ENCODE results near the gene CGB1. TPM values are rescaled to one million over a fixed set of nuclear protein-coding genes. Genes with fewer than 3 reads are reported as not detected.

CGB1 gene
- total and polyA plus RNA-seq, 2 donors (not counting 3 experiments of a cell fraction or from before 2014, with no cell fraction given) = not detected

DNA sequence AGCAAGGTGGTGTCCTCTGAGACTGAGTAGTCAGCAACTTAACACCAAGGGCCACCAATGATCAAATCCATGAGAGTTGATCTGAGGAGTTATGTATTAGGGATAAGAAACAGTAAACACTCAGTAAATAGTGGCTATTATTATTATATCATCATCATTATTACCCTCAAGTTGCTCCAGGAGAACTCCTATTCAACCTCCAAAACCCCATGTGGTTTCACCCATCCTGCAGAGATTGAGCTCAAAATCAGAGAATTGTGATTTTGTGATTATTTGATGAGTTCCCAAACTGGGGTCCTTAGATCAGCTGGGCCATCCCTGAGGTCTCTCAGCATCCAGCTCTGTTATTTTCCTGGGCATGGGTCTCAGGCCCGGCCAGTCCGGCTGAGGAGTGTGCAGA is 24.3 kb upstream of the CGB1 start:
- no peak for TF ChIP-seq GATA2 (IDR thresholded peaks at IDR 0.05; ENCODE audit: insufficient read depth, insufficient read length, low read depth, low read length)
- no peak for TF ChIP-seq FOS (IDR thresholded peaks at IDR 0.05; ENCODE audit: borderline replicate concordance, insufficient read depth, low read length)

DNA sequence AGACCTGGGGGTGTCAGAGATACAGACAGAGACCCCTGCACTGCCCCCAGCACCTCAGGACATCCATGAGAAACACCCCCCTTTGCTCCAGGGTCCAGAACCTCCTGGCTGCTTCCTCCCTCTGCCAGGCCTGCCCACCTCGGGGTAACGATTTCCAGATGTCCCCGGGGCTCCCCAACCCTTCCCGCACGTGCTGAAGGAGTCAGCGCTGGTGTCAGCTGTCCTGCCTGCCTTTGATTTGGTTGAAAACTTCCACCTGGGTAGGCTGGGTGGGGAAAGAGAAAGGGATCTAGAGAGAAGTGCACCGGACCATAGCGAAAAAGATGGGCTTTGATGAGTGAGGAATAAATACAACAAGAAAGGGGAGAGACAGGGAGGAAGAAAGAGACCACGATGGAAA is 22.4 kb upstream of the CGB1 start:
- no peak for TF ChIP-seq MYC (IDR thresholded peaks at IDR 0.05; ENCODE audit: low read depth, low read length)
- no peak for TF ChIP-seq EZH2 (IDR thresholded peaks at IDR 0.05; ENCODE audit: borderline replicate concordance, low read depth, low read length, severe bottlenecking)
- TF ChIP-seq MAX (IDR thresholded peaks at IDR 0.05; ENCODE audit: insufficient read depth, insufficient read length) = no peak
- TF ChIP-seq FOS (IDR thresholded peaks at IDR 0.05; ENCODE audit: borderline replicate concordance, insufficient read depth, low read length) = no peak
- no peak for TF ChIP-seq GATA2 (IDR thresholded peaks at IDR 0.05; ENCODE audit: insufficient read depth, insufficient read length, low read depth, low read length)
- TF ChIP-seq, protein P1, sequence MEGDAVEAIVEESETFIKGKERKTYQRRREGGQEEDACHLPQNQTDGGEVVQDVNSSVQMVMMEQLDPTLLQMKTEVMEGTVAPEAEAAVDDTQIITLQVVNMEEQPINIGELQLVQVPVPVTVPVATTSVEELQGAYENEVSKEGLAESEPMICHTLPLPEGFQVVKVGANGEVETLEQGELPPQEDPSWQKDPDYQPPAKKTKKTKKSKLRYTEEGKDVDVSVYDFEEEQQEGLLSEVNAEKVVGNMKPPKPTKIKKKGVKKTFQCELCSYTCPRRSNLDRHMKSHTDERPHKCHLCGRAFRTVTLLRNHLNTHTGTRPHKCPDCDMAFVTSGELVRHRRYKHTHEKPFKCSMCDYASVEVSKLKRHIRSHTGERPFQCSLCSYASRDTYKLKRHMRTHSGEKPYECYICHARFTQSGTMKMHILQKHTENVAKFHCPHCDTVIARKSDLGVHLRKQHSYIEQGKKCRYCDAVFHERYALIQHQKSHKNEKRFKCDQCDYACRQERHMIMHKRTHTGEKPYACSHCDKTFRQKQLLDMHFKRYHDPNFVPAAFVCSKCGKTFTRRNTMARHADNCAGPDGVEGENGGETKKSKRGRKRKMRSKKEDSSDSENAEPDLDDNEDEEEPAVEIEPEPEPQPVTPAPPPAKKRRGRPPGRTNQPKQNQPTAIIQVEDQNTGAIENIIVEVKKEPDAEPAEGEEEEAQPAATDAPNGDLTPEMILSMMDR (IDR thresholded peaks at IDR 0.05; ENCODE audit: extremely low read depth in 1 of 2, insufficient read depth in 1 of 2, low read depth in 1 of 2, low read length in 2 of 2) = no peak
- TF ChIP-seq POLR2AphosphoS5 (IDR thresholded peaks at IDR 0.05; ENCODE audit: insufficient read depth, low read depth, low read length) = no peak
- TF ChIP-seq JUN (IDR thresholded peaks at IDR 0.05; ENCODE audit: borderline replicate concordance, insufficient read depth, insufficient read length, low read depth) = no peak
- no peak for TF ChIP-seq POLR2A (IDR thresholded peaks at IDR 0.05; ENCODE audit: low read depth, low read length)
- Histone ChIP-seq H3K27ac (ENCODE audit: insufficient read depth, low read depth, low read length) (no peak overlapping the region), H3K36me3 (ENCODE audit: control insufficient read depth in 2 of 2, extremely low read depth in 1 of 2, insufficient read depth in 2 of 2, low read length in 2 of 2) (no peaks in the 10 kb centered on the region), H3K27me3 (ENCODE audit: control insufficient read depth in 2 of 2, insufficient read depth in 2 of 2, low read length in 2 of 2) (peaks cover 3 to 5% of the 10 kb centered on the region in 2 experiments), H2AFZ (ENCODE audit: low read depth, low read length) (no peak overlapping the region), H3K9me3 (replicated peaks; ENCODE audit: control insufficient read depth, insufficient read depth, low read length) (no peaks in the 10 kb centered on the region), H3K4me1 (ENCODE audit: control insufficient read depth, extremely low read depth, insufficient read depth, low read length) (peaks cover 11% of the 10 kb centered on the region), H3K9me1 (replicated peaks; ENCODE audit: control insufficient read depth, extremely low read depth, insufficient read depth, low read length) (no peaks in the 10 kb centered on the region), H4K20me1 (replicated peaks; ENCODE audit: control insufficient read depth, extremely low read depth, insufficient read depth, low read length) (no peaks in the 10 kb centered on the region), H3K4me2 (ENCODE audit: insufficient read depth, low read length) (no peak overlapping the region), H3K79me2 (ENCODE audit: control insufficient read depth, insufficient read depth, low read length) (no peaks in the 10 kb centered on the region), H3K4me3 (replicated peaks in 1 of 3; ENCODE audit: insufficient read depth in 1 of 3, low read depth in 1 of 3, low read length in 3 of 3) (no peak overlapping the region), H3K9ac (replicated peaks; ENCODE audit: extremely low read depth, insufficient read depth, low read length) (no peak overlapping the region)
- dilution Hi-C loops (cut with MboI; ENCODE audit: extremely low pct_ligation_motif_present, low sequenced_read_pairs) = no loop called here
- DNase-seq (ENCODE audit: low read depth, low spot score) (no peak), FAIRE-seq (no peak)
- no TSS peak for BruUV-seq (replicated peaks)
- ChIA-PET CTCF (interaction anchor here (1.0 to 1.3 kb wide), 3 partner anchors 9 to 59 kb away, joined by 3 to 4 read pairs (median 3); no protein-coding TSS in a partner anchor), POLR2A (no interaction called here)
- intact Hi-C loops (cut with micrococcal nuclease) = no loop called here

More for the DNA sequence above, 24.3 kb upstream of the CGB1 start:
- ChIA-PET CTCF (interaction anchor here (0.9 to 1.7 kb wide), 3 partner anchors 42 to 138 kb away, joined by 3 to 4 read pairs (median 3); no protein-coding TSS in a partner anchor), POLR2A (no interaction called here)
- Histone ChIP-seq H3K4me1 (ENCODE audit: control insufficient read depth, extremely low read depth, insufficient read depth, low read length) (peaks cover 11% of the 10 kb centered on the region), H3K9ac (replicated peaks; ENCODE audit: extremely low read depth, insufficient read depth, low read length) (no peak overlapping the region), H4K20me1 (replicated peaks; ENCODE audit: control insufficient read depth, extremely low read depth, insufficient read depth, low read length) (no peaks in the 10 kb centered on the region), H3K9me3 (replicated peaks; ENCODE audit: control insufficient read depth, insufficient read depth, low read length) (no peaks in the 10 kb centered on the region), H3K79me2 (ENCODE audit: control insufficient read depth, insufficient read depth, low read length) (no peaks in the 10 kb centered on the region), H2AFZ (ENCODE audit: low read depth, low read length) (no peak overlapping the region), H3K4me3 (replicated peaks in 1 of 3; ENCODE audit: insufficient read depth in 1 of 3, low read depth in 1 of 3, low read length in 3 of 3) (no peak overlapping the region), H3K27ac (ENCODE audit: insufficient read depth, low read depth, low read length) (no peak overlapping the region), H3K9me1 (replicated peaks; ENCODE audit: control insufficient read depth, extremely low read depth, insufficient read depth, low read length) (no peaks in the 10 kb centered on the region), H3K27me3 (ENCODE audit: control insufficient read depth in 2 of 2, insufficient read depth in 2 of 2, low read length in 2 of 2) (peaks cover 16% of the 10 kb centered on the region in 2 experiments), H3K36me3 (ENCODE audit: control insufficient read depth in 2 of 2, extremely low read depth in 1 of 2, insufficient read depth in 2 of 2, low read length in 2 of 2) (no peaks in the 10 kb centered on the region), H3K4me2 (ENCODE audit: insufficient read depth, low read length) (no peak overlapping the region)
- FAIRE-seq (no peak), DNase-seq (ENCODE audit: low read depth, low spot score) (no peak)
- dilution Hi-C loops (cut with MboI; ENCODE audit: extremely low pct_ligation_motif_present, low sequenced_read_pairs) = no loop called here
- BruUV-seq (replicated peaks) = no TSS peak
- intact Hi-C loops (cut with micrococcal nuclease) = no loop called here

Data from endothelial cell of umbilical vein (primary cell).